HCT116 (cell line): ENCODE measurements around the gene FBXW8. TPM values are rescaled to one million over a fixed set of nuclear protein-coding genes. Genes with fewer than 3 reads are reported as not detected.

Source experiments
- ATAC-seq: fragments of 200-7000 bp; cut with Tn5 transposase; 2 replicates; pipeline ENCODE4 v1.9.1; 2020; ENCODE audit warnings: mild to moderate bottlenecking, moderate library complexity
- BruUV-seq: library from RNA; stranded (reverse); fragments of 400-500 nt; replicated peaks from 2 replicates; lab custom pipeline; 2021; lab: Mats Ljungman, UMichigan
- CTCF ChIA-PET: fragments of 300-600 bp; sonication (Branson Sonifier 250); formaldehyde crosslinking; loops from one replicate; lab custom pipeline; 2021; ENCODE audit warnings: antibody characterized with exemption; lab: Charles Lee
- POLR2A ChIA-PET: fragments of 300-600, 350-600 bp; sonication (Branson Sonifier 250); formaldehyde crosslinking; loops from one replicate; lab custom pipeline; 2021; ENCODE audit warnings: antibody characterized with exemption; lab: Charles Lee
- RAD21 ChIA-PET, 2 experiments: fragments of 300-600 bp; sonication (Branson Sonifier 250); formaldehyde crosslinking; loops; one replicate each; lab custom pipeline; 2023; ENCODE audit warnings: low total read pairs in 2 of 2; ENCODE audit not compliant: uncharacterized antibody in 2 of 2, unreplicated experiment in 2 of 2, low non-redundant PET in 1 of 2; lab: Charles Lee
- DNase-seq: peaks from one replicate; pipeline ENCODE4 v3.0.0-alpha.2; 2010; ENCODE audit warnings: low read depth, low spot score
- H2AFZ ChIP-seq: fragments of 200-600 bp; shearing (Covaris generic), sonication (generic); 2 replicates; pipeline ENCODE4 v1.6.1; 2017; ENCODE audit warnings: low read depth, mixed run types, mixed read lengths, antibody characterized with exemption, low read length; ENCODE audit not compliant: poor library complexity, severe bottlenecking
- H3K27ac ChIP-seq: 2 replicates; pipeline ENCODE4 v1.5.1; 2012; ENCODE audit warnings: low read depth, low read length
- H3K27me3 ChIP-seq: fragments of 200-600 bp; sonication (generic); 2 replicates; pipeline ENCODE4 v1.6.1; 2016; ENCODE audit warnings: mixed run types, low read length, mixed read lengths; ENCODE audit not compliant: insufficient read depth
- H3K36me3 ChIP-seq, 2 experiments: fragments of 200-500 bp in 1 of 2; fragments of 200-600 bp in 1 of 2; sonication (Bioruptor generic) in 1 of 2; sonication (generic) in 1 of 2; 2 replicates each; pipeline versions ENCODE4 v1.5.1 to v1.6.1; 2014 to 2016; ENCODE audit warnings: low read length in 2 of 2, inconsistent platforms in 1 of 2, mixed read lengths in 1 of 2, mixed run types in 1 of 2; ENCODE audit not compliant: insufficient read depth in 2 of 2, control insufficient read depth in 1 of 2
- H3K4me1 ChIP-seq, 2 experiments: fragments of 200-600 bp in 1 of 2; sonication (generic) in 1 of 2; 2 replicates each; pipeline versions ENCODE4 v1.5.1 to v1.6.1; 2012 to 2017; ENCODE audit warnings: low read length in 2 of 2, inconsistent platforms in 1 of 2, mild to moderate bottlenecking in 1 of 2, mixed read lengths in 1 of 2, mixed run types in 1 of 2, moderate library complexity in 1 of 2; ENCODE audit not compliant: insufficient read depth in 2 of 2, control insufficient read depth in 1 of 2
- H3K4me2 ChIP-seq: fragments of 200-600 bp; sonication (generic); 2 replicates; pipeline ENCODE4 v1.6.1; 2017; ENCODE audit warnings: mixed run types, low read length, mixed read lengths
- H3K4me3 ChIP-seq, 2 experiments: fragments of 200-600 bp in 1 of 2; sonication (generic) in 1 of 2; replicated peaks in 1 of 2; 2 replicates each; pipeline ENCODE4 v1.5.1; 2011 to 2016; ENCODE audit warnings: low read length in 2 of 2, control low read depth in 1 of 2, low read depth in 1 of 2, mild to moderate bottlenecking in 1 of 2, mixed read lengths in 1 of 2, mixed run types in 1 of 2
- H3K79me2 ChIP-seq: fragments of 200-600 bp; sonication (generic); 2 replicates; pipeline ENCODE4 v1.6.1; 2017; ENCODE audit warnings: mild to moderate bottlenecking, mixed run types, low read length, moderate library complexity, mixed read lengths; ENCODE audit not compliant: insufficient read depth
- H3K9ac ChIP-seq: fragments of 200-600 bp; sonication (generic); 2 replicates; pipeline ENCODE4 v1.6.1; 2016; ENCODE audit warnings: low read length, mixed read lengths
- H3K9me2 ChIP-seq: fragments of 200-600 bp; sonication (generic), shearing (Covaris generic); 2 replicates; pipeline ENCODE4 v1.6.1; 2017; ENCODE audit warnings: mixed run types, mild to moderate bottlenecking, moderate library complexity; ENCODE audit not compliant: insufficient read depth
- H3K9me3 ChIP-seq, 2 experiments: fragments of 200-500 bp in 1 of 2; fragments of 200-600 bp in 1 of 2; sonication (Bioruptor generic) in 1 of 2; sonication (generic) in 1 of 2; 2 replicates each; pipeline ENCODE4 v1.6.1; 2014 to 2017; ENCODE audit warnings: low read length in 2 of 2, mixed read lengths in 2 of 2, inconsistent platforms in 1 of 2, low read depth in 1 of 2, mild to moderate bottlenecking in 1 of 2, mixed run types in 1 of 2, moderate library complexity in 1 of 2; ENCODE audit not compliant: control insufficient read depth in 1 of 2, insufficient read depth in 1 of 2
- H4K20me1 ChIP-seq: fragments of 200-600 bp; sonication (generic), shearing (Covaris generic); 2 replicates; pipeline ENCODE4 v1.6.1; 2017; ENCODE audit warnings: mixed run types, mild to moderate bottlenecking, moderate library complexity; ENCODE audit not compliant: insufficient read depth
- EGR1 ChIP-seq: IDR thresholded peaks from 2 replicates; pipeline ENCODE4 v1.6.1; 2012; ENCODE audit warnings: low read depth
- RAD21 ChIP-seq: IDR thresholded peaks from 2 replicates; pipeline ENCODE4 v1.6.1; 2012; ENCODE audit warnings: low read depth, mild to moderate bottlenecking
- SP1 ChIP-seq: IDR thresholded peaks from 2 replicates; pipeline ENCODE4 v1.6.1; 2012; ENCODE audit warnings: low read depth
- TCF7L2 ChIP-seq: IDR thresholded peaks from 2 replicates; pipeline ENCODE4 v1.7.0; 2011; ENCODE audit warnings: borderline replicate concordance, inconsistent platforms; ENCODE audit not compliant: insufficient read depth, insufficient read length; ENCODE audit errors: extremely low read depth
- YY1 ChIP-seq: IDR thresholded peaks from 2 replicates; pipeline ENCODE4 v1.6.1; 2011; ENCODE audit warnings: low read length, low read depth, moderate library complexity, mild to moderate bottlenecking; ENCODE audit not compliant: insufficient replicate concordance; ENCODE audit errors: extremely low read depth
- intact Hi-C: fragments of 100-400 bp; cut with micrococcal nuclease; formaldehyde crosslinking; loops from 2 replicates; pipeline ENCODE4 v1.10.0; 2022
- total RNA-seq: library from RNA; stranded (reverse); gene quantifications from one replicate; pipeline ENCODE4 v1.2.1, GENCODE V29; 2021; ENCODE audit not compliant: unreplicated experiment
- TF ChIP-seq, protein P1 (sequence below): IDR thresholded peaks from 2 replicates; pipeline ENCODE4 v1.6.1; 2012
- TF ChIP-seq, protein P2 (sequence below), 3 experiments: fragments of 200-600 bp in 1 of 3; sonication (generic) in 1 of 3; IDR thresholded peaks in 2 of 3; conservative IDR thresholded peaks in 1 of 3; 2 replicates each; pipeline ENCODE4 v1.5.1; 2012 to 2017; ENCODE audit warnings: low read depth in 2 of 3, low read length in 2 of 3, antibody characterized with exemption in 1 of 3, borderline replicate concordance in 1 of 3, control low read depth in 1 of 3, mild to moderate bottlenecking in 1 of 3, mixed read lengths in 1 of 3, mixed run types in 1 of 3, moderate library complexity in 1 of 3; ENCODE audit not compliant: insufficient read depth in 1 of 3

FBXW8 gene
- total RNA-seq, 1 experiment from 2014 or later = 14.6 TPM

DNA sequence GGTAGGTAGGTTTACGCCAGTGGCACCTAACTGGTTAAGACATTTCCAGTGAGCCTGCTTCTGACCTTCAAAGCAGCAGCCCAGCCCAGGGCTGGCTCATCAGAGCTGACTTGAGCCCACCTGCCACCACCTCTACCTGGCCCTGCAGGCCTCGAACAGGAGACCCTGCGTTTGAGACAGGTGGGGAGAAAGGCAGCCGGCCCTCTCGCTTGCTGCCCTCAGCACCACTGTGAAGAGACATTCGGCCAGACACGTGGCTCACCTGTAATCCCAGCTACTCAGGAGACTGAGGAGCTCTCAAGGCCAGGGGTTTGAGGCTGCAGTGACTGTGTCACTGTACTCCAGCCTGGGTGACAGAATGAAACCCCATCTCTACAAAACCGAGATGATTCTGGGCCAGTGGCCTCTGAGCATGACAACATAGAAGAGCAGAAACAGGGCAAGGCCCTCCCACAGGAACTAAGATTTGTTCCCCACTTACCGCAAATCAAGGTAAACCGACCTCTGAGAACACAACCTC, 114.3 kb downstream of the FBXW8 start (continued):
- no peak for TF ChIP-seq YY1
- TF ChIP-seq TCF7L2 = no peak
- TF ChIP-seq, protein P1, sequence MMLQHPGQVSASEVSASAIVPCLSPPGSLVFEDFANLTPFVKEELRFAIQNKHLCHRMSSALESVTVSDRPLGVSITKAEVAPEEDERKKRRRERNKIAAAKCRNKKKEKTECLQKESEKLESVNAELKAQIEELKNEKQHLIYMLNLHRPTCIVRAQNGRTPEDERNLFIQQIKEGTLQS = no peak

DNA sequence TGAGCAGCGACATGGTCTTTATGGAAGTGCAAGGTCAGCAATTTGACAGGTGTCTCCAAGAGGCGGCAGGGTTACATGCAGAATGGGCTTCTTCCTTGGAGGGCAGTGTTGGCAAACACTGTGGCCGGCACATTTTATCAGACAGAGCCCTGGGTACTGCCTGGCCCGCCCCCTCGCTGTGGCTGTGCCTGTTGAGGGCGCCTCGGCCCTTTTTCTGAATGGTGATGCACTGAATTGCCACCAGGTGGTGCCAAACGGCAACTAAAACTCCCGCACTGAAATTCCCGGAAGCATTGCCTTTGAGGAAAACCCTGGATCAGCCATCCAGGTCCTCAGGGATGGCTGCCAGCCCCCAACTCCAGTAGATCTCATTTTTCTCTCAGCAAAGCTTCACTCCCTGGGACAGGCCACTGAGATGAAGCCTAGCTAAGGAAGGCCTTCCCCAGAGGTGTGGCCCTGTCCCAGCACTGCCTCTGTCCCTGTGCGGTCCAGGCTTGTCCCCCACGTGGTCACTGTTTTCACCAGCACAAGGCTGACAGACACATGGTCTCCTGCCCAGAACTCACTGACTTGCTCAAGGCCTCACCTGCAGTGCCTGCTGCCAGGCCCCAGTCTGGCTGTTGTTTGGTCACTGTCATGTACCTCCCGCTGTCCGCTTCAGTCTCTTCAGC, 114.9 kb downstream of the FBXW8 start:
- H3K4me1 ChIP-seq = no peaks in the 10 kb centered on the region
- ChIA-PET CTCF (no interaction called here), POLR2A (no interaction called here), RAD21 (no interaction called here)
- H3K79me2 ChIP-seq = no peaks in the 10 kb centered on the region
- H3K4me2 ChIP-seq = no peak overlapping the region
- TF ChIP-seq RAD21 = peak; percentile 95
- peak; percentile 56 for TF ChIP-seq EGR1
- TF ChIP-seq SP1 = no peak
- TF ChIP-seq, protein P2, sequence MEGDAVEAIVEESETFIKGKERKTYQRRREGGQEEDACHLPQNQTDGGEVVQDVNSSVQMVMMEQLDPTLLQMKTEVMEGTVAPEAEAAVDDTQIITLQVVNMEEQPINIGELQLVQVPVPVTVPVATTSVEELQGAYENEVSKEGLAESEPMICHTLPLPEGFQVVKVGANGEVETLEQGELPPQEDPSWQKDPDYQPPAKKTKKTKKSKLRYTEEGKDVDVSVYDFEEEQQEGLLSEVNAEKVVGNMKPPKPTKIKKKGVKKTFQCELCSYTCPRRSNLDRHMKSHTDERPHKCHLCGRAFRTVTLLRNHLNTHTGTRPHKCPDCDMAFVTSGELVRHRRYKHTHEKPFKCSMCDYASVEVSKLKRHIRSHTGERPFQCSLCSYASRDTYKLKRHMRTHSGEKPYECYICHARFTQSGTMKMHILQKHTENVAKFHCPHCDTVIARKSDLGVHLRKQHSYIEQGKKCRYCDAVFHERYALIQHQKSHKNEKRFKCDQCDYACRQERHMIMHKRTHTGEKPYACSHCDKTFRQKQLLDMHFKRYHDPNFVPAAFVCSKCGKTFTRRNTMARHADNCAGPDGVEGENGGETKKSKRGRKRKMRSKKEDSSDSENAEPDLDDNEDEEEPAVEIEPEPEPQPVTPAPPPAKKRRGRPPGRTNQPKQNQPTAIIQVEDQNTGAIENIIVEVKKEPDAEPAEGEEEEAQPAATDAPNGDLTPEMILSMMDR (IDR thresholded peaks at IDR 0.05 in 2 of 3, conservative IDR thresholded peaks at IDR 0.05 in 1 of 3; ENCODE audit: borderline replicate concordance in 1 of 3, insufficient read depth in 1 of 3, low read depth in 2 of 3, low read length in 2 of 3) = peak; percentile 88 to 98 (median 88)
- no TSS peak for BruUV-seq
- H3K27me3 ChIP-seq = no peaks in the 10 kb centered on the region
- H2AFZ ChIP-seq = no peak overlapping the region
- intact Hi-C loops = loop anchor here (1.0 to 2.0 kb wide), 3 partner anchors 94 to 323 kb away; no protein-coding TSS in a partner anchor
- no peaks in the 10 kb centered on the region for H3K9me2 ChIP-seq
- H3K9me3 ChIP-seq = no peaks in the 10 kb centered on the region
- no peak overlapping the region for H3K4me3 ChIP-seq
- H3K27ac ChIP-seq = no peak overlapping the region
- H3K9ac ChIP-seq = no peak overlapping the region
- H3K36me3 ChIP-seq = peaks cover 0 to 3% of the 10 kb centered on the region in 2 experiments; a peak in 1 of 4 replicates
- H4K20me1 ChIP-seq = no peaks in the 10 kb centered on the region
- ATAC-seq = peak; percentile 98
- DNase-seq = peak; percentile 29
